Esophagus squamous epithelium (tissue), 4 donors: ENCODE data around the gene CD38.

Experiments used
- CTCF ChIP-seq, 6 experiments: fragments of 450-650 bp in 4 of 6; fragments of 200-600 bp in 2 of 6; sonication (generic) in 2 of 6; IDR thresholded peaks; one replicate each; pipeline ENCODE4 v1.5.1; 2016 to 2019; ENCODE audit warnings: antibody characterized with exemption in 6 of 6, mild to moderate bottlenecking in 4 of 6, moderate library complexity in 4 of 6
- POLR2A ChIP-seq, 4 donors: fragments of 450-650 bp; IDR thresholded peaks; one replicate each; pipeline ENCODE4 v1.6.1; 2017; ENCODE audit warnings: antibody characterized with exemption in 4 of 4, mild to moderate bottlenecking in 4 of 4, moderate library complexity in 3 of 4

- TF ChIP-seq CTCF (IDR thresholded peaks at IDR 0.05) (no peak), POLR2A (IDR thresholded peaks at IDR 0.05) (no peak)
Measured at GRCh38 chr4:15744016-15744545, 34.0 kb upstream of the CD38 start.
